CD4-positive, alpha-beta T cell (primary cell): ENCODE data around the gene CD300LG. TPM values are rescaled to one million over a fixed set of nuclear protein-coding genes. Genes with fewer than 3 reads are reported as not detected.

Experiments used
- ATAC-seq: fragments of 200-7000 bp; cut with Tn5 transposase; one replicate; pipeline ENCODE4 v1.10.0; 2022; ENCODE audit warnings: mild to moderate bottlenecking; ENCODE audit not compliant: poor library complexity
- CTCF ChIA-PET: fragments of 350-600 bp; sonication (Branson Sonifier 250); formaldehyde crosslinking; loops from one replicate; lab custom pipeline; 2021; ENCODE audit warnings: antibody characterized with exemption, inconsistent platforms; lab: Charles Lee
- POLR2A ChIA-PET: fragments of 350-600 bp; sonication (Branson Sonifier 250); formaldehyde crosslinking; loops from one replicate; lab custom pipeline; 2021; ENCODE audit warnings: antibody characterized with exemption, inconsistent platforms; lab: Charles Lee
- DNase-seq, 14 experiments: peaks; one replicate each; pipeline ENCODE4 v3.0.0-alpha.2; 2013 to 2020; ENCODE audit warnings: mixed read lengths in 2 of 14
- H3K27ac ChIP-seq, 2 donors: one replicate each; pipeline versions ENCODE4 v1.5.1 to v1.7.0; 2013; ENCODE audit warnings: low read length in 2 of 2, low read depth in 1 of 2, mild to moderate bottlenecking in 1 of 2
- H3K27me3 ChIP-seq, 2 experiments: 1 replicate in 1 of 2; 2 replicates in 1 of 2; pipeline versions ENCODE4 v1.6.1 to v1.7.0; 2013; ENCODE audit warnings: low read length in 2 of 2, control low read depth in 1 of 2, mild to moderate bottlenecking in 1 of 2, moderate library complexity in 1 of 2; ENCODE audit not compliant: insufficient read depth in 2 of 2, control insufficient read depth in 1 of 2
- H3K36me3 ChIP-seq: one replicate; pipeline ENCODE4 v1.6.1; 2013; ENCODE audit warnings: low read length, control low read depth; ENCODE audit not compliant: insufficient read depth
- H3K4me1 ChIP-seq: one replicate; pipeline ENCODE4 v1.6.1; 2013; ENCODE audit warnings: low read length, control low read depth; ENCODE audit not compliant: insufficient read depth
- H3K4me3 ChIP-seq: one replicate; pipeline ENCODE4 v1.5.1; 2013; ENCODE audit warnings: mild to moderate bottlenecking, low read length, moderate library complexity
- H3K9me3 ChIP-seq, 2 experiments: 1 replicate in 1 of 2; 2 replicates in 1 of 2; pipeline versions ENCODE4 v1.6.1 to v1.7.0; 2013; ENCODE audit warnings: low read length in 2 of 2, mild to moderate bottlenecking in 2 of 2, control low read depth in 1 of 2, moderate library complexity in 1 of 2; ENCODE audit not compliant: control insufficient read depth in 1 of 2, insufficient read depth in 1 of 2
- H3K27ac Mint-ChIP-seq: one replicate; pipeline ENCODE4 v1.8.0; 2020; ENCODE audit warnings: mixed read lengths
- H3K27me3 Mint-ChIP-seq: one replicate; pipeline ENCODE4 v1.8.0; 2021; ENCODE audit warnings: mixed read lengths
- H3K36me3 Mint-ChIP-seq: one replicate; pipeline ENCODE4 v1.8.0; 2021; ENCODE audit warnings: low read depth, mixed read lengths
- H3K4me1 Mint-ChIP-seq: one replicate; pipeline ENCODE4 v1.8.0; 2021; ENCODE audit warnings: low read depth, mixed read lengths
- H3K4me3 Mint-ChIP-seq: one replicate; pipeline ENCODE4 v1.8.0; 2020; ENCODE audit warnings: mild to moderate bottlenecking, mixed read lengths
- H3K9me3 Mint-ChIP-seq: one replicate; pipeline ENCODE4 v1.8.0; 2020; ENCODE audit warnings: mixed read lengths
- CTCF ChIP-seq: fragments of 200-600 bp; IDR thresholded peaks from one replicate; pipeline ENCODE4 v1.8.0; 2022; ENCODE audit warnings: antibody characterized with exemption, mild to moderate bottlenecking
- intact Hi-C, 2 experiments: fragments of 100-400 bp; cut with DNase I in 1 of 2; cut with micrococcal nuclease in 1 of 2; formaldehyde crosslinking; loops; one replicate each; pipeline versions ENCODE4 v1.15.1 to v1.9.0; 2023 to 2025; cut with DNase I, micrococcal nuclease
- total RNA-seq, 174 experiments: library from RNA in 2 of 174; stranded (reverse) in 2 of 174; gene quantifications; one replicate each; pipeline ENCODE4 v1.2.3 and lab custom pipeline; 2021 to 2026

CD300LG gene
- total RNA-seq, 2 experiments from 2014 or later, result not detected

GRCh38 chr17:43911904-43912303, 64.9 kb downstream of the CD300LG start:
- ChIA-PET CTCF (no interaction called here), POLR2A (no interaction called here)
- Mint-ChIP-seq H3K9me3 (no peaks in the 10 kb centered on the region), H3K4me3 (no peak overlapping the region), H3K4me1 (peaks cover 20% of the 10 kb centered on the region), H3K36me3 (no peaks in the 10 kb centered on the region), H3K27me3 (peaks cover 14% of the 10 kb centered on the region), H3K27ac (no peak overlapping the region)
- ATAC-seq (no peak), DNase-seq (no peak)
- Histone ChIP-seq H3K9me3 (no peaks in the 10 kb centered on the region), H3K4me3 (no peak overlapping the region), H3K36me3 (no peaks in the 10 kb centered on the region), H3K27me3 (peaks cover 0 to 10% of the 10 kb centered on the region in 2 experiments), H3K27ac (no peak overlapping the region), H3K4me1 (peaks cover 19% of the 10 kb centered on the region)
- no peak for TF ChIP-seq CTCF
- intact Hi-C loops, result loop anchor here (2.0 to 10.0 kb wide), 4 partner anchors 15 to 133 kb away; no protein-coding TSS in a partner anchor

GRCh38 chr17:43912635-43913304, 65.8 kb downstream of the CD300LG start:
- H3K36me3 Mint-ChIP-seq, result no peaks in the 10 kb centered on the region
- ChIA-PET POLR2A (no interaction called here), CTCF (no interaction called here)
- no peak overlapping the region for H3K27ac ChIP-seq
- H3K27me3 Mint-ChIP-seq, result peaks cover 6% of the 10 kb centered on the region
- H3K4me1 ChIP-seq, result peaks cover 19% of the 10 kb centered on the region
- DNase-seq, result no peak
- no peak overlapping the region for H3K27ac Mint-ChIP-seq
- no peaks in the 10 kb centered on the region for H3K9me3 ChIP-seq
- H3K4me3 Mint-ChIP-seq, result no peak overlapping the region
- peaks cover 22% of the 10 kb centered on the region for H3K4me1 Mint-ChIP-seq
- H3K9me3 Mint-ChIP-seq, result no peaks in the 10 kb centered on the region
- no peaks in the 10 kb centered on the region for H3K36me3 ChIP-seq
- intact Hi-C loops, result loop anchor here in 1 of 2 experiments (5.0 to 10.0 kb wide), 2 partner anchors 85 to 132 kb away; no protein-coding TSS in a partner anchor
- H3K4me3 ChIP-seq, result no peak overlapping the region
- ATAC-seq, result no peak
- no peak for TF ChIP-seq CTCF
- peaks cover 0 to 2% of the 10 kb centered on the region in 2 experiments for H3K27me3 ChIP-seq

Other genes starting within 250 kb of the CD300LG start
- gene MEOX1, start 185.3 kb upstream of the CD300LG start, total RNA-seq, result under 1 TPM; 0.41 to 0.50 TPM
- not detected for gene SOST, start 88.4 kb upstream of the CD300LG start, total RNA-seq
- 10 to 100 TPM; 10.6 to 12.6 TPM for gene DUSP3, start 68.2 kb upstream of the CD300LG start, total RNA-seq
- not detected for gene CFAP97D1, start 66.7 kb upstream of the CD300LG start, total RNA-seq
- under 1 TPM in 1 of 2 experiments, not detected in 1; 0.14 TPM for gene MPP3, start 14.0 kb upstream of the CD300LG start, total RNA-seq
- 1 to 10 TPM; 3.5 to 4.0 TPM for gene MPP2, start 60.4 kb downstream of the CD300LG start, total RNA-seq
- not detected for gene PPY, start 95.3 kb downstream of the CD300LG start, total RNA-seq
- gene PYY, start 106.8 kb downstream of the CD300LG start, total RNA-seq, result not detected
- under 1 TPM; 0.14 to 0.56 TPM for gene NAGS, start 157.4 kb downstream of the CD300LG start, total RNA-seq
- gene TMEM101, start 167.8 kb downstream of the CD300LG start, total RNA-seq, result 1 to 10 TPM; 8.8 to 9.7 TPM
- gene LSM12, start 219.5 kb downstream of the CD300LG start, total RNA-seq, result 10 to 100 TPM; 34.6 to 36.1 TPM
- 1 to 10 TPM; 5.6 to 5.8 TPM for gene G6PC3, start 223.6 kb downstream of the CD300LG start, total RNA-seq